SK-N-SH treated with all-trans-retinoic acid at 6 μM for 48 hours (cell line): Measurements from ENCODE around the gene PTPRH.
"Not testable (repeated sequence)": the region's sequence is repeated elsewhere in the genome, so short reads cannot be mapped to it uniquely, and the experiment has no call there.

Experiments
- ATAC-seq: fragments of 200-7000 bp; cut with Tn5 transposase; 3 replicates; pipeline ENCODE4 v1.9.1; 2020; ENCODE audit warnings: mild to moderate bottlenecking, moderate library complexity
- ARNTL ChIP-seq: fragments of 450-650 bp; formaldehyde crosslinking; IDR thresholded peaks from 2 replicates; pipeline ENCODE4 v1.5.0; 2020; ENCODE audit warnings: low read depth, mild to moderate bottlenecking, moderate library complexity, borderline replicate concordance
- BACH2 ChIP-seq: fragments of 250-450 bp; sonication (Bioruptor Pico); IDR thresholded peaks from 2 replicates; pipeline ENCODE4 v1.9.0; 2021; ENCODE audit warnings: mild to moderate bottlenecking, borderline replicate concordance
- CSDC2 ChIP-seq: fragments of 250-450 bp; sonication (Bioruptor Pico); IDR thresholded peaks from 2 replicates; pipeline ENCODE4 v1.5.0; 2020; ENCODE audit warnings: mild to moderate bottlenecking, moderate library complexity
- CSRNP3 ChIP-seq: fragments of 250-450 bp; sonication (Bioruptor Pico); IDR thresholded peaks from 2 replicates; pipeline ENCODE4 v1.5.1; 2021; ENCODE audit warnings: mild to moderate bottlenecking, moderate library complexity
- ESRRG ChIP-seq: fragments of 250-450 bp; sonication (Bioruptor Pico); IDR thresholded peaks from 2 replicates; pipeline ENCODE4 v1.6.1; 2021; ENCODE audit warnings: mild to moderate bottlenecking
- GLIS3 ChIP-seq: fragments of 250-450 bp; sonication (Bioruptor Pico); IDR thresholded peaks from 2 replicates; pipeline ENCODE4 v1.5.0; 2020; ENCODE audit warnings: mild to moderate bottlenecking, moderate library complexity
- ISL1 ChIP-seq: fragments of 250-450 bp; sonication (Bioruptor Pico); IDR thresholded peaks from 2 replicates; pipeline ENCODE4 v2.1.2; 2022; ENCODE audit warnings: mild to moderate bottlenecking, moderate library complexity
- OSR1 ChIP-seq: fragments of 250-450 bp; sonication (Bioruptor Pico); IDR thresholded peaks from 2 replicates; pipeline ENCODE4 v1.8.0; 2022; ENCODE audit warnings: moderate library complexity, mild to moderate bottlenecking, inconsistent platforms
- PPARA ChIP-seq: fragments of 250-450 bp; sonication (Bioruptor Pico); IDR thresholded peaks from 2 replicates; pipeline ENCODE4 v1.5.0; 2020; ENCODE audit warnings: mild to moderate bottlenecking, borderline replicate concordance
- RARB ChIP-seq: fragments of 250-450 bp; sonication (Bioruptor Pico); IDR thresholded peaks from 2 replicates; pipeline ENCODE4 v1.8.0; 2021; ENCODE audit warnings: mild to moderate bottlenecking, moderate library complexity
- SNAI2 ChIP-seq: fragments of 250-450 bp; sonication (Bioruptor Pico); IDR thresholded peaks from 2 replicates; pipeline ENCODE4 v1.5.0; 2020; ENCODE audit warnings: mild to moderate bottlenecking, moderate library complexity
- TCF4 ChIP-seq: fragments of 250-450 bp; sonication (Bioruptor Pico); IDR thresholded peaks from 2 replicates; pipeline ENCODE4 v1.8.0; 2021; ENCODE audit warnings: mild to moderate bottlenecking, moderate library complexity, borderline replicate concordance
- TOX ChIP-seq: fragments of 250-450 bp; sonication (Bioruptor Pico); IDR thresholded peaks from 2 replicates; pipeline ENCODE4 v1.8.0; 2021; ENCODE audit warnings: mild to moderate bottlenecking, moderate library complexity, borderline replicate concordance
- ZC3H10 ChIP-seq: fragments of 250-450 bp; sonication (Bioruptor Pico); IDR thresholded peaks from 2 replicates; pipeline ENCODE4 v1.5.1; 2021; ENCODE audit warnings: mild to moderate bottlenecking, moderate library complexity
- ZFP3 ChIP-seq: fragments of 250-450 bp; sonication (Bioruptor Pico); IDR thresholded peaks from 2 replicates; pipeline ENCODE4 v1.5.0; 2020; ENCODE audit warnings: mild to moderate bottlenecking, moderate library complexity
- ZFP30 ChIP-seq: fragments of 450-650 bp; formaldehyde crosslinking; IDR thresholded peaks from 2 replicates; pipeline ENCODE4 v1.5.0; 2022; ENCODE audit warnings: mild to moderate bottlenecking, moderate library complexity
- ZNF565 ChIP-seq: fragments of 450-650 bp; formaldehyde crosslinking; conservative IDR thresholded peaks from 2 replicates; pipeline ENCODE4 v1.5.0; 2020; ENCODE audit warnings: low read depth, mild to moderate bottlenecking, moderate library complexity
- ZNF70 ChIP-seq: fragments of 450-650 bp; formaldehyde crosslinking; IDR thresholded peaks from 2 replicates; pipeline ENCODE4 v1.5.0; 2020; ENCODE audit warnings: mild to moderate bottlenecking, moderate library complexity
- ZNF8 ChIP-seq: fragments of 450-650 bp; formaldehyde crosslinking; IDR thresholded peaks from 2 replicates; pipeline ENCODE4 v1.5.0; 2020; ENCODE audit warnings: mild to moderate bottlenecking, moderate library complexity
- TF ChIP-seq, protein P1 (sequence below): fragments of 250-450 bp; sonication (Bioruptor Pico); IDR thresholded peaks from 2 replicates; pipeline ENCODE4 v1.5.0; 2020; ENCODE audit warnings: mild to moderate bottlenecking, moderate library complexity
- TF ChIP-seq, protein P2 (sequence below): fragments of 250-450 bp; sonication (Bioruptor Pico); IDR thresholded peaks from 2 replicates; pipeline ENCODE4 v1.8.0; 2021; ENCODE audit warnings: low read depth, mild to moderate bottlenecking, moderate library complexity, borderline replicate concordance
- TF ChIP-seq, protein P3 (sequence below): fragments of 250-450 bp; sonication (Bioruptor Pico); IDR thresholded peaks from 2 replicates; pipeline ENCODE4 v1.8.0; 2020; ENCODE audit warnings: mild to moderate bottlenecking, moderate library complexity, borderline replicate concordance
- TF ChIP-seq, protein P4 (sequence below): fragments of 250-450 bp; sonication (Bioruptor Pico); IDR thresholded peaks from 2 replicates; pipeline ENCODE4 v1.5.1; 2020; ENCODE audit warnings: low read depth, mild to moderate bottlenecking, moderate library complexity

Gene PTPRH

GRCh38 chr19:55172741-55173140 lies 36.6 kb downstream of the PTPRH start:
- ATAC-seq: no peak; the same call in 2 of the 3 replicates

GRCh38 chr19:55172318-55172717 lies 37.0 kb downstream of the PTPRH start:
- not testable (repeated sequence) for ATAC-seq

More at GRCh38 chr19:55172741-55173140, 36.6 kb downstream of the PTPRH start:
- no peak for TF ChIP-seq ESRRG (CRISPR knock-in tag)
- no peak for TF ChIP-seq ZFP30 (CRISPR knock-in tag)
- TF ChIP-seq ISL1: no peak
- TF ChIP-seq BACH2: no peak
- TF ChIP-seq TOX (CRISPR knock-in tag): no peak
- no peak for TF ChIP-seq RARB
- TF ChIP-seq ZNF565 (CRISPR knock-in tag): no peak
- no peak for TF ChIP-seq ARNTL (CRISPR knock-in tag)
- no peak for TF ChIP-seq OSR1 (CRISPR knock-in tag)
- no peak for TF ChIP-seq ZFP3
- no peak for TF ChIP-seq ZNF70 (CRISPR knock-in tag)
- TF ChIP-seq, protein P1, sequence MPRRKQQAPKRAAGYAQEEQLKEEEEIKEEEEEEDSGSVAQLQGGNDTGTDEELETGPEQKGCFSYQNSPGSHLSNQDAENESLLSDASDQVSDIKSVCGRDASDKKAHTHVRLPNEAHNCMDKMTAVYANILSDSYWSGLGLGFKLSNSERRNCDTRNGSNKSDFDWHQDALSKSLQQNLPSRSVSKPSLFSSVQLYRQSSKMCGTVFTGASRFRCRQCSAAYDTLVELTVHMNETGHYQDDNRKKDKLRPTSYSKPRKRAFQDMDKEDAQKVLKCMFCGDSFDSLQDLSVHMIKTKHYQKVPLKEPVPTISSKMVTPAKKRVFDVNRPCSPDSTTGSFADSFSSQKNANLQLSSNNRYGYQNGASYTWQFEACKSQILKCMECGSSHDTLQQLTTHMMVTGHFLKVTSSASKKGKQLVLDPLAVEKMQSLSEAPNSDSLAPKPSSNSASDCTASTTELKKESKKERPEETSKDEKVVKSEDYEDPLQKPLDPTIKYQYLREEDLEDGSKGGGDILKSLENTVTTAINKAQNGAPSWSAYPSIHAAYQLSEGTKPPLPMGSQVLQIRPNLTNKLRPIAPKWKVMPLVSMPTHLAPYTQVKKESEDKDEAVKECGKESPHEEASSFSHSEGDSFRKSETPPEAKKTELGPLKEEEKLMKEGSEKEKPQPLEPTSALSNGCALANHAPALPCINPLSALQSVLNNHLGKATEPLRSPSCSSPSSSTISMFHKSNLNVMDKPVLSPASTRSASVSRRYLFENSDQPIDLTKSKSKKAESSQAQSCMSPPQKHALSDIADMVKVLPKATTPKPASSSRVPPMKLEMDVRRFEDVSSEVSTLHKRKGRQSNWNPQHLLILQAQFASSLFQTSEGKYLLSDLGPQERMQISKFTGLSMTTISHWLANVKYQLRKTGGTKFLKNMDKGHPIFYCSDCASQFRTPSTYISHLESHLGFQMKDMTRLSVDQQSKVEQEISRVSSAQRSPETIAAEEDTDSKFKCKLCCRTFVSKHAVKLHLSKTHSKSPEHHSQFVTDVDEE (CRISPR knock-in tag): no peak
- no peak for TF ChIP-seq CSRNP3
- TF ChIP-seq ZC3H10 (CRISPR knock-in tag): no peak
- TF ChIP-seq PPARA (CRISPR knock-in tag): no peak
- TF ChIP-seq, protein P2, sequence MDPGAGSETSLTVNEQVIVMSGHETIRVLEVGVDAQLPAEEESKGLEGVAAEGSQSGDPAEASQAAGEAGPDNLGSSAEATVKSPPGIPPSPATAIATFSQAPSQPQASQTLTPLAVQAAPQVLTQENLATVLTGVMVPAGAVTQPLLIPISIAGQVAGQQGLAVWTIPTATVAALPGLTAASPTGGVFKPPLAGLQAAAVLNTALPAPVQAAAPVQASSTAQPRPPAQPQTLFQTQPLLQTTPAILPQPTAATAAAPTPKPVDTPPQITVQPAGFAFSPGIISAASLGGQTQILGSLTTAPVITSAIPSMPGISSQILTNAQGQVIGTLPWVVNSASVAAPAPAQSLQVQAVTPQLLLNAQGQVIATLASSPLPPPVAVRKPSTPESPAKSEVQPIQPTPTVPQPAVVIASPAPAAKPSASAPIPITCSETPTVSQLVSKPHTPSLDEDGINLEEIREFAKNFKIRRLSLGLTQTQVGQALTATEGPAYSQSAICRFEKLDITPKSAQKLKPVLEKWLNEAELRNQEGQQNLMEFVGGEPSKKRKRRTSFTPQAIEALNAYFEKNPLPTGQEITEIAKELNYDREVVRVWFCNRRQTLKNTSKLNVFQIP (CRISPR knock-in tag): no peak
- TF ChIP-seq, protein P3, sequence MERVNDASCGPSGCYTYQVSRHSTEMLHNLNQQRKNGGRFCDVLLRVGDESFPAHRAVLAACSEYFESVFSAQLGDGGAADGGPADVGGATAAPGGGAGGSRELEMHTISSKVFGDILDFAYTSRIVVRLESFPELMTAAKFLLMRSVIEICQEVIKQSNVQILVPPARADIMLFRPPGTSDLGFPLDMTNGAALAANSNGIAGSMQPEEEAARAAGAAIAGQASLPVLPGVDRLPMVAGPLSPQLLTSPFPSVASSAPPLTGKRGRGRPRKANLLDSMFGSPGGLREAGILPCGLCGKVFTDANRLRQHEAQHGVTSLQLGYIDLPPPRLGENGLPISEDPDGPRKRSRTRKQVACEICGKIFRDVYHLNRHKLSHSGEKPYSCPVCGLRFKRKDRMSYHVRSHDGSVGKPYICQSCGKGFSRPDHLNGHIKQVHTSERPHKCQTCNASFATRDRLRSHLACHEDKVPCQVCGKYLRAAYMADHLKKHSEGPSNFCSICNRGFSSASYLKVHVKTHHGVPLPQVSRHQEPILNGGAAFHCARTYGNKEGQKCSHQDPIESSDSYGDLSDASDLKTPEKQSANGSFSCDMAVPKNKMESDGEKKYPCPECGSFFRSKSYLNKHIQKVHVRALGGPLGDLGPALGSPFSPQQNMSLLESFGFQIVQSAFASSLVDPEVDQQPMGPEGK (CRISPR knock-in tag): no peak
- no peak for TF ChIP-seq ZNF8 (CRISPR knock-in tag)

GRCh38 chr19:55171440-55171839 lies 37.9 kb downstream of the PTPRH start:
- ATAC-seq: no peak
- TF ChIP-seq, protein P4, sequence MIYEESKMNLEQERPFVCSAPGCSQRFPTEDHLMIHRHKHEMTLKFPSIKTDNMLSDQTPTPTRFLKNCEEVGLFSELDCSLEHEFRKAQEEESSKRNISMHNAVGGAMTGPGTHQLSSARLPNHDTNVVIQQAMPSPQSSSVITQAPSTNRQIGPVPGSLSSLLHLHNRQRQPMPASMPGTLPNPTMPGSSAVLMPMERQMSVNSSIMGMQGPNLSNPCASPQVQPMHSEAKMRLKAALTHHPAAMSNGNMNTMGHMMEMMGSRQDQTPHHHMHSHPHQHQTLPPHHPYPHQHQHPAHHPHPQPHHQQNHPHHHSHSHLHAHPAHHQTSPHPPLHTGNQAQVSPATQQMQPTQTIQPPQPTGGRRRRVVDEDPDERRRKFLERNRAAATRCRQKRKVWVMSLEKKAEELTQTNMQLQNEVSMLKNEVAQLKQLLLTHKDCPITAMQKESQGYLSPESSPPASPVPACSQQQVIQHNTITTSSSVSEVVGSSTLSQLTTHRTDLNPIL (CRISPR knock-in tag): no peak
- TF ChIP-seq, protein P3 (CRISPR knock-in tag): no peak
- TF ChIP-seq ZC3H10 (CRISPR knock-in tag): no peak
- no peak for TF ChIP-seq SNAI2
- no peak for TF ChIP-seq ZFP30 (CRISPR knock-in tag)
- no peak for TF ChIP-seq TCF4 (CRISPR knock-in tag)
- no peak for TF ChIP-seq CSDC2 (CRISPR knock-in tag)
- TF ChIP-seq, protein P1 (CRISPR knock-in tag): no peak
- TF ChIP-seq ZFP3: no peak
- no peak for TF ChIP-seq GLIS3 (CRISPR knock-in tag)
- TF ChIP-seq CSRNP3: no peak
